K562 (cell line): ENCODE results near the gene TINAGL1. TPM values are rescaled to one million over a fixed set of nuclear protein-coding genes. Genes with fewer than 3 reads are reported as not detected.

Experiments
- CSDE1 ChIP-seq, 2 experiments: fragments of 450-650 bp; IDR thresholded peaks; 2 replicates each; pipeline ENCODE4 v1.6.1; 2016; ENCODE audit warnings: mild to moderate bottlenecking in 1 of 2
- HMBOX1 ChIP-seq: sonication (generic); IDR thresholded peaks from 2 replicates; pipeline ENCODE4 v1.6.1; 2016
- HOMEZ ChIP-seq: fragments of 250-450 bp; sonication (Bioruptor Pico); IDR thresholded peaks from 2 replicates; pipeline ENCODE4 v1.4.0; 2020; ENCODE audit warnings: mild to moderate bottlenecking, moderate library complexity
- MIER1 ChIP-seq: fragments of 450-650 bp; IDR thresholded peaks from 2 replicates; pipeline ENCODE4 v1.6.1; 2016; ENCODE audit warnings: antibody characterized with exemption, mild to moderate bottlenecking, low read depth
- PATZ1 ChIP-seq: fragments of 250-450 bp; sonication (Bioruptor Pico); IDR thresholded peaks from 2 replicates; pipeline ENCODE4 v1.5.0; 2020; ENCODE audit warnings: mild to moderate bottlenecking, borderline replicate concordance
- SOX6 ChIP-seq: fragments of 450-650 bp; IDR thresholded peaks from 2 replicates; pipeline ENCODE4 v1.6.1; 2014; ENCODE audit warnings: mild to moderate bottlenecking
- TFAM ChIP-seq: fragments of 250-450 bp; sonication (Bioruptor Pico); conservative IDR thresholded peaks from 2 replicates; pipeline ENCODE4 v1.5.0; 2021; ENCODE audit warnings: mild to moderate bottlenecking, moderate library complexity
- U2AF1 ChIP-seq: fragments of 200-400 bp; formaldehyde crosslinking; optimal IDR thresholded peaks from 2 replicates; pipeline ENCODE3; 2017; ENCODE audit warnings: mild to moderate bottlenecking, low read depth, low read length, moderate library complexity
- XRCC3 ChIP-seq: fragments of 450-650 bp; IDR thresholded peaks from 2 replicates; pipeline ENCODE4 v1.6.1; 2017; ENCODE audit warnings: mild to moderate bottlenecking, moderate library complexity
- ZNF184 ChIP-seq: sonication (generic); formaldehyde crosslinking; IDR thresholded peaks from 2 replicates; pipeline ENCODE4 v1.5.0; 2020; ENCODE audit warnings: missing genetic modification reagents
- ZNF695 ChIP-seq: fragments of 450-650 bp; formaldehyde crosslinking; IDR thresholded peaks from 2 replicates; pipeline ENCODE4 v1.4.0; 2020; ENCODE audit warnings: mild to moderate bottlenecking, moderate library complexity
- ZNF830 ChIP-seq: fragments of 250-450 bp; sonication (Bioruptor Pico); IDR thresholded peaks from 2 replicates; pipeline ENCODE4 v1.5.0; 2021; ENCODE audit warnings: mild to moderate bottlenecking
- polyA plus RNA-seq, 8 experiments: library from polyadenylated mRNA; depleted of rRNA in 4 of 8; stranded (reverse) in 5 of 8; unstranded in 3 of 8; fragments of >200 nt; fragmentation: Nextera tagmentation in 2 of 8; fragmentation: Illumina TruSeq in 1 of 8; extraction: Ambion mirVana in 2 of 8; extraction: Trizol in 1 of 8; gene quantifications; 2 replicates each; pipeline versions ENCODE4 v1.2.1 to v1.2.3, GENCODE V29; 2011 to 2014; ENCODE audit warnings: inconsistent platforms in 1 of 8, missing spikeins in 1 of 8
- total RNA-seq, 7 experiments: library from RNA; depleted of rRNA in 6 of 7; stranded (reverse); fragments of >200 nt in 6 of 7; fragmentation: Illumina TruSeq in 2 of 7; extraction: Trizol in 2 of 7; gene quantifications; 2 replicates each; pipeline versions ENCODE4 v1.2.1 to v1.2.3, GENCODE V29; 2011 to 2021; ENCODE audit warnings: low replicate concordance in 1 of 7
- TF ChIP-seq, protein P1 (sequence below): fragments of 450-650 bp; IDR thresholded peaks from 2 replicates; pipeline ENCODE4 v1.6.1; 2016; ENCODE audit warnings: mild to moderate bottlenecking, moderate library complexity

Gene TINAGL1
- total and polyA plus RNA-seq, 9 of the 15 experiments (the other 6 are each of a cell fraction or from before 2014, with no cell fraction given), result 0.04 to 1.2 (median 0.07) TPM; not detected in 4

DNA sequence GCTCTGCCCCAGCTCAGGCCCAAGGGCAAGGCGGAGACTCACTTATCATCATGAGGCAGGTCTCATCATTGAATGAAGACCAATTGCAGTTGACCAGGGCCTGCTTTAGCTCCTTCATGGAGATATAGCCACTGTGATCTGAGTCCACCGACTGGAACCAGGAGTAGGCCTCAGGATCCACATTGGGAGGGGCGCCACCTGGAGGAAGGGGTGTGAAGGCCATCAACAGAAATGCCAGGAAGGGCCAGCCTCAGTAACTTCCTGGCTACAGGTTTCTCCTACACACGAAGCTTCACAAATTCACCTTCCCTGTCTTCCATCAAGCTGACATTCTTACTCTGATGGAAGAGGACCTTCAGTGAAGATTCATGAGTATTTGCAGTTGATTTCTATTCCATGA lies 56.8 kb downstream of the TINAGL1 start (continued):
- TF ChIP-seq, protein P1, sequence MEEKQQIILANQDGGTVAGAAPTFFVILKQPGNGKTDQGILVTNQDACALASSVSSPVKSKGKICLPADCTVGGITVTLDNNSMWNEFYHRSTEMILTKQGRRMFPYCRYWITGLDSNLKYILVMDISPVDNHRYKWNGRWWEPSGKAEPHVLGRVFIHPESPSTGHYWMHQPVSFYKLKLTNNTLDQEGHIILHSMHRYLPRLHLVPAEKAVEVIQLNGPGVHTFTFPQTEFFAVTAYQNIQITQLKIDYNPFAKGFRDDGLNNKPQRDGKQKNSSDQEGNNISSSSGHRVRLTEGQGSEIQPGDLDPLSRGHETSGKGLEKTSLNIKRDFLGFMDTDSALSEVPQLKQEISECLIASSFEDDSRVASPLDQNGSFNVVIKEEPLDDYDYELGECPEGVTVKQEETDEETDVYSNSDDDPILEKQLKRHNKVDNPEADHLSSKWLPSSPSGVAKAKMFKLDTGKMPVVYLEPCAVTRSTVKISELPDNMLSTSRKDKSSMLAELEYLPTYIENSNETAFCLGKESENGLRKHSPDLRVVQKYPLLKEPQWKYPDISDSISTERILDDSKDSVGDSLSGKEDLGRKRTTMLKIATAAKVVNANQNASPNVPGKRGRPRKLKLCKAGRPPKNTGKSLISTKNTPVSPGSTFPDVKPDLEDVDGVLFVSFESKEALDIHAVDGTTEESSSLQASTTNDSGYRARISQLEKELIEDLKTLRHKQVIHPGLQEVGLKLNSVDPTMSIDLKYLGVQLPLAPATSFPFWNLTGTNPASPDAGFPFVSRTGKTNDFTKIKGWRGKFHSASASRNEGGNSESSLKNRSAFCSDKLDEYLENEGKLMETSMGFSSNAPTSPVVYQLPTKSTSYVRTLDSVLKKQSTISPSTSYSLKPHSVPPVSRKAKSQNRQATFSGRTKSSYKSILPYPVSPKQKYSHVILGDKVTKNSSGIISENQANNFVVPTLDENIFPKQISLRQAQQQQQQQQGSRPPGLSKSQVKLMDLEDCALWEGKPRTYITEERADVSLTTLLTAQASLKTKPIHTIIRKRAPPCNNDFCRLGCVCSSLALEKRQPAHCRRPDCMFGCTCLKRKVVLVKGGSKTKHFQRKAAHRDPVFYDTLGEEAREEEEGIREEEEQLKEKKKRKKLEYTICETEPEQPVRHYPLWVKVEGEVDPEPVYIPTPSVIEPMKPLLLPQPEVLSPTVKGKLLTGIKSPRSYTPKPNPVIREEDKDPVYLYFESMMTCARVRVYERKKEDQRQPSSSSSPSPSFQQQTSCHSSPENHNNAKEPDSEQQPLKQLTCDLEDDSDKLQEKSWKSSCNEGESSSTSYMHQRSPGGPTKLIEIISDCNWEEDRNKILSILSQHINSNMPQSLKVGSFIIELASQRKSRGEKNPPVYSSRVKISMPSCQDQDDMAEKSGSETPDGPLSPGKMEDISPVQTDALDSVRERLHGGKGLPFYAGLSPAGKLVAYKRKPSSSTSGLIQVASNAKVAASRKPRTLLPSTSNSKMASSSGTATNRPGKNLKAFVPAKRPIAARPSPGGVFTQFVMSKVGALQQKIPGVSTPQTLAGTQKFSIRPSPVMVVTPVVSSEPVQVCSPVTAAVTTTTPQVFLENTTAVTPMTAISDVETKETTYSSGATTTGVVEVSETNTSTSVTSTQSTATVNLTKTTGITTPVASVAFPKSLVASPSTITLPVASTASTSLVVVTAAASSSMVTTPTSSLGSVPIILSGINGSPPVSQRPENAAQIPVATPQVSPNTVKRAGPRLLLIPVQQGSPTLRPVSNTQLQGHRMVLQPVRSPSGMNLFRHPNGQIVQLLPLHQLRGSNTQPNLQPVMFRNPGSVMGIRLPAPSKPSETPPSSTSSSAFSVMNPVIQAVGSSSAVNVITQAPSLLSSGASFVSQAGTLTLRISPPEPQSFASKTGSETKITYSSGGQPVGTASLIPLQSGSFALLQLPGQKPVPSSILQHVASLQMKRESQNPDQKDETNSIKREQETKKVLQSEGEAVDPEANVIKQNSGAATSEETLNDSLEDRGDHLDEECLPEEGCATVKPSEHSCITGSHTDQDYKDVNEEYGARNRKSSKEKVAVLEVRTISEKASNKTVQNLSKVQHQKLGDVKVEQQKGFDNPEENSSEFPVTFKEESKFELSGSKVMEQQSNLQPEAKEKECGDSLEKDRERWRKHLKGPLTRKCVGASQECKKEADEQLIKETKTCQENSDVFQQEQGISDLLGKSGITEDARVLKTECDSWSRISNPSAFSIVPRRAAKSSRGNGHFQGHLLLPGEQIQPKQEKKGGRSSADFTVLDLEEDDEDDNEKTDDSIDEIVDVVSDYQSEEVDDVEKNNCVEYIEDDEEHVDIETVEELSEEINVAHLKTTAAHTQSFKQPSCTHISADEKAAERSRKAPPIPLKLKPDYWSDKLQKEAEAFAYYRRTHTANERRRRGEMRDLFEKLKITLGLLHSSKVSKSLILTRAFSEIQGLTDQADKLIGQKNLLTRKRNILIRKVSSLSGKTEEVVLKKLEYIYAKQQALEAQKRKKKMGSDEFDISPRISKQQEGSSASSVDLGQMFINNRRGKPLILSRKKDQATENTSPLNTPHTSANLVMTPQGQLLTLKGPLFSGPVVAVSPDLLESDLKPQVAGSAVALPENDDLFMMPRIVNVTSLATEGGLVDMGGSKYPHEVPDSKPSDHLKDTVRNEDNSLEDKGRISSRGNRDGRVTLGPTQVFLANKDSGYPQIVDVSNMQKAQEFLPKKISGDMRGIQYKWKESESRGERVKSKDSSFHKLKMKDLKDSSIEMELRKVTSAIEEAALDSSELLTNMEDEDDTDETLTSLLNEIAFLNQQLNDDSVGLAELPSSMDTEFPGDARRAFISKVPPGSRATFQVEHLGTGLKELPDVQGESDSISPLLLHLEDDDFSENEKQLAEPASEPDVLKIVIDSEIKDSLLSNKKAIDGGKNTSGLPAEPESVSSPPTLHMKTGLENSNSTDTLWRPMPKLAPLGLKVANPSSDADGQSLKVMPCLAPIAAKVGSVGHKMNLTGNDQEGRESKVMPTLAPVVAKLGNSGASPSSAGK, result no peak
- TF ChIP-seq HOMEZ (CRISPR knock-in tag) (no peak), U2AF1 (no peak), SOX6 (no peak), TFAM (no peak), MIER1 (no peak), ZNF695 (no peak), PATZ1 (no peak), HMBOX1 (no peak), CSDE1 (IDR thresholded peaks at IDR 0.05) (no peak), ZNF830 (CRISPR knock-in tag) (no peak), XRCC3 (no peak), ZNF184 (no peak)
